GM12874 (cell line): Measurements from ENCODE around the gene ACVR2A.

Source experiments
- CTCF ChIP-seq: IDR thresholded peaks from 2 replicates; pipeline ENCODE4 v1.5.1; 2011; ENCODE audit warnings: low read depth, mild to moderate bottlenecking, control low read depth, low read length, moderate library complexity; ENCODE audit not compliant: insufficient read depth

The ACVR2A gene

GRCh38 chr2:147826278-147827087, 18.3 kb upstream of the ACVR2A start:
- no peak for TF ChIP-seq CTCF

- TF ChIP-seq CTCF = no peak
Observed at GRCh38 chr2:147827088-147827375, 17.8 kb upstream of the ACVR2A start.

- TF ChIP-seq CTCF = no peak
Observed at GRCh38 chr2:147829106-147829505, 15.7 kb upstream of the ACVR2A start.

GRCh38 chr2:147836099-147836498, 8.7 kb upstream of the ACVR2A start:
- no peak for TF ChIP-seq CTCF

- no peak for TF ChIP-seq CTCF
Observed at GRCh38 chr2:147843391-147843863, 1.4 kb upstream of the ACVR2A start.

GRCh38 chr2:147843864-147844696, 749 bp upstream of the ACVR2A start:
- TF ChIP-seq CTCF = no peak

GRCh38 chr2:147845411-147845971, 662 bp downstream of the ACVR2A start:
- TF ChIP-seq CTCF = no peak
